ENCODE results near the gene GNAS-AS1. TPM values are rescaled to one million over a fixed set of nuclear protein-coding genes. Genes with fewer than 3 reads are reported as not detected.

The GNAS-AS1 gene
- total and polyA plus RNA-seq, 12 donors = 0.09 to 1.00 (median 0.24) TPM; not detected in 5

- intact Hi-C loops (cut with DNase I) = no loop called here
- Histone ChIP-seq H3K36me3 (replicated peaks in 1 of 2) (no peaks in the 10 kb centered on the region), H3K9me3 (replicated peaks in 1 of 3) (no peaks in the 10 kb centered on the region), H3K4me1 (replicated peaks in 1 of 2) (no peaks in the 10 kb centered on the region), H3K27ac (no peak overlapping the region), H3K4me3 (no peak overlapping the region), H3K27me3 (no peaks in the 10 kb centered on the region)
- TF ChIP-seq CTCF (IDR thresholded peaks at IDR 0.05) (no peak), POLR2A (IDR thresholded peaks at IDR 0.05) (no peak)
- 80 to 88% (median 84%) methylated on average over 11 of the region's 11 CpGs for WGBS, 4 donors
- DNase-seq = no peak
Measured at GRCh38 chr20:58807801-58808200, 42.9 kb downstream of the GNAS-AS1 start.

- Histone ChIP-seq H3K36me3 (replicated peaks in 1 of 2) (no peaks in the 10 kb centered on the region), H3K27me3 (no peaks in the 10 kb centered on the region), H3K9me3 (replicated peaks in 1 of 3) (no peaks in the 10 kb centered on the region), H3K4me3 (no peak overlapping the region), H3K4me1 (replicated peaks in 1 of 2) (no peaks in the 10 kb centered on the region), H3K27ac (no peak overlapping the region)
- DNase-seq = no peak
- 88 to 91% (median 90%) methylated on average over 13 to 18 of the region's 18 CpGs for WGBS, 4 donors
- no peak for TF ChIP-seq CTCF (IDR thresholded peaks at IDR 0.05)
- no peak for TF ChIP-seq POLR2A (IDR thresholded peaks at IDR 0.05)
- intact Hi-C loops (cut with DNase I) = no loop called here
Measured at GRCh38 chr20:58803533-58803932, 47.2 kb downstream of the GNAS-AS1 start.

GRCh38 chr20:58802061-58802460 is 48.6 kb downstream of the GNAS-AS1 start:
- H3K9me3 ChIP-seq (replicated peaks in 1 of 3) = no peaks in the 10 kb centered on the region

GRCh38 chr20:58800134-58800871 is 50.4 kb downstream of the GNAS-AS1 start:
- WGBS, 4 donors = 75 to 81% (median 78%) methylated on average over 21 to 22 of the region's 22 CpGs
- intact Hi-C loops (cut with DNase I) = no loop called here

More at GRCh38 chr20:58802061-58802460, 48.6 kb downstream of the GNAS-AS1 start:
- 87 to 89% (median 88%) methylated on average over 11 of the region's 11 CpGs for WGBS, 4 donors
- Histone ChIP-seq H3K27me3 (no peaks in the 10 kb centered on the region), H3K4me1 (replicated peaks in 1 of 2) (no peaks in the 10 kb centered on the region), H3K4me3 (no peak overlapping the region), H3K36me3 (replicated peaks in 1 of 2) (no peaks in the 10 kb centered on the region), H3K27ac (no peak overlapping the region)
- intact Hi-C loops (cut with DNase I) = no loop called here
- DNase-seq = no peak
- TF ChIP-seq POLR2A (IDR thresholded peaks at IDR 0.05) = no peak

More at GRCh38 chr20:58800134-58800871, 50.4 kb downstream of the GNAS-AS1 start:
- TF ChIP-seq POLR2A (IDR thresholded peaks at IDR 0.05) = no peak
- TF ChIP-seq CTCF (IDR thresholded peaks at IDR 0.05) = no peak
- no peak overlapping the region for H3K27ac ChIP-seq
- no peaks in the 10 kb centered on the region for H3K4me1 ChIP-seq (replicated peaks in 1 of 2)
- no peaks in the 10 kb centered on the region for H3K36me3 ChIP-seq (replicated peaks in 1 of 2)
- no peaks in the 10 kb centered on the region for H3K9me3 ChIP-seq (replicated peaks in 1 of 3)
- no peak for DNase-seq
- H3K4me3 ChIP-seq = no peak overlapping the region
- H3K27me3 ChIP-seq = no peaks in the 10 kb centered on the region

All from adrenal gland (tissue), 12 donors.